Measurements from ENCODE around the gene PNPLA8. TPM values are rescaled to one million over a fixed set of nuclear protein-coding genes. Genes with fewer than 3 reads are reported as not detected.
A peak's percentile ranks its signal among the peaks of the same experiment; 100 is the strongest.
"Not testable (repeated sequence)": the region's sequence is repeated elsewhere in the genome, so short reads cannot be mapped to it uniquely, and the experiment has no call there.

The PNPLA8 gene
- total RNA-seq, 1 donor from 2014 or later, result 4.4 TPM

- Histone ChIP-seq H3K36me3 (peaks cover 0 to 38% of the 10 kb centered on the region in 2 donors), H3K27ac (no peak overlapping the region), H3K27me3 (no peaks in the 10 kb centered on the region), H3K9me3 (no peaks in the 10 kb centered on the region), H3K4me3 (no peak overlapping the region), H3K4me1 (peaks cover 0 to 3% of the 10 kb centered on the region in 2 donors)
- intact Hi-C loops (cut with DNase I), result no loop called here
- TF ChIP-seq, protein P1, sequence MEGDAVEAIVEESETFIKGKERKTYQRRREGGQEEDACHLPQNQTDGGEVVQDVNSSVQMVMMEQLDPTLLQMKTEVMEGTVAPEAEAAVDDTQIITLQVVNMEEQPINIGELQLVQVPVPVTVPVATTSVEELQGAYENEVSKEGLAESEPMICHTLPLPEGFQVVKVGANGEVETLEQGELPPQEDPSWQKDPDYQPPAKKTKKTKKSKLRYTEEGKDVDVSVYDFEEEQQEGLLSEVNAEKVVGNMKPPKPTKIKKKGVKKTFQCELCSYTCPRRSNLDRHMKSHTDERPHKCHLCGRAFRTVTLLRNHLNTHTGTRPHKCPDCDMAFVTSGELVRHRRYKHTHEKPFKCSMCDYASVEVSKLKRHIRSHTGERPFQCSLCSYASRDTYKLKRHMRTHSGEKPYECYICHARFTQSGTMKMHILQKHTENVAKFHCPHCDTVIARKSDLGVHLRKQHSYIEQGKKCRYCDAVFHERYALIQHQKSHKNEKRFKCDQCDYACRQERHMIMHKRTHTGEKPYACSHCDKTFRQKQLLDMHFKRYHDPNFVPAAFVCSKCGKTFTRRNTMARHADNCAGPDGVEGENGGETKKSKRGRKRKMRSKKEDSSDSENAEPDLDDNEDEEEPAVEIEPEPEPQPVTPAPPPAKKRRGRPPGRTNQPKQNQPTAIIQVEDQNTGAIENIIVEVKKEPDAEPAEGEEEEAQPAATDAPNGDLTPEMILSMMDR (IDR thresholded peaks at IDR 0.05), result no peak
- no peak for DNase-seq (ENCODE audit: low spot score in 2 of 2)
These were observed 14.0 kb downstream of the PNPLA8 start for GRCh38 chr7:108511939-108512338.

DNA sequence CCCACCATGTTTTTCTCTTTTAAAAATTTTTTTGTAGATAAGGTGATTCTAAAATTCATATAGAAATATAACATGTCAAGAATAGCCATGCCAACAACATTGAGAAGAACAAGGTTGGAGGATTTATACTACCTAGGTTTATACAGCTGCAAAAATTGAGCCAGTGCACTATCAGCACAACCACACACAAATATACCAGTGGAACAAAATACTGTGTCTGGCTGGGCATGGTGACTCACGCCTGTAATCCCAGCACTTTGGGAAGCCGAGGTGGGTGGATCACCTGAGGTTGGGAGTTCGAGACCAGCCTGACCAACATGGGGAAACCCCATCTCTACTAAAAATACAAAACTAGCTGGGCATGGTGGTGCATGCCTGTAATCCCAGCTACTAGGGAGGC is 21.4 kb downstream of the PNPLA8 start:
- peaks cover 26 to 35% of the 10 kb centered on the region in 2 donors for H3K36me3 ChIP-seq
- H3K27ac ChIP-seq; H3K9me3 ChIP-seq; H3K4me3 ChIP-seq; intact Hi-C loops (cut with DNase I); H3K27me3 ChIP-seq; H3K4me1 ChIP-seq; DNase-seq (ENCODE audit: low spot score in 2 of 2): not testable (repeated sequence)

DNA sequence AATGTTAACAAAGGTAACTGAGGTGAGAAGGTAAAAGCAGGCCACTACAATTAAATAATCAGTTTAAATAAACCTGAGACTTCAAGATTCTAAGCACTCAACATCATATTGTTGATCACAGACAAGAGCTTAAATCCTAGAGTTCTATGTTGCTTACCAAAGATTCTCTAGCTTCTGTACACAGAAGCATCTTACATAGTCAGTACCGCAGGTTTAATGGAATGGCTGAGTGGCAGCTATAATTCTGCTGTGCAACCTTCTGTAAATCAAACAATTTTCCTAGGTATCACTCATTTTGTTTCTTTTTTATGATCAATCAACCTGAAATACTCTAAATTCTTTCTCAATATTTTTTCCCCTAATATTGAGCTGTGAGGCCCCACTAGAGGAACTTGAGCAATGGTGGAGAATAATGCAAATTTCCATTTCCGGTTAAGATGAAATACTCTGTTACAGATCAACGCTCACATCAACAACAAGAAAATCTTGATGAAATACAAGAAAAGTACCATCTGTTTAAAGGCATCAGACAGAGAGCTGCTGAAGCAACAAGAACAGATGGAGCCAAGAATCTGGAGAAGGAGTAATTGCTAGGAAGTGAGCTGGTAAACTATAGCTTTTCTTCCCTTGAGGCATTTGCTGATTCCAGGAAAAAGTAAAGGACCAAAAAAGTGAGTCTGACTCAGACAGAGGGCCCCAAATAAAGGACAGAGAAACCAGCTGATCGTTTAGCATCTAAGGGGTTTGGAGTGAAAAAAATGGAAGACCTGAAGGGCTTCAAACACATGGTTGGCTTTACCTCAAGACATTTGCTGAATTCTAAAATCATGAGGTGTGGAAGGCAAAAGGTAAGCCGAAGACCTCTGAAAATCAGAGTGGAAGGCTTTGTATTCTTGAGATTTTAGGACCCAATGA is 22.6 kb downstream of the PNPLA8 start:
- no peak overlapping the region for H3K27ac ChIP-seq
- no peaks in the 10 kb centered on the region for H3K27me3 ChIP-seq
- H3K36me3 ChIP-seq, result peaks cover 26 to 35% of the 10 kb centered on the region in 2 donors
- DNase-seq (ENCODE audit: low spot score in 2 of 2), result no peak
- no peaks in the 10 kb centered on the region for H3K9me3 ChIP-seq
- TF ChIP-seq, protein P1 (IDR thresholded peaks at IDR 0.05), result no peak
- no peak overlapping the region for H3K4me3 ChIP-seq
- no peaks in the 10 kb centered on the region for H3K4me1 ChIP-seq
- intact Hi-C loops (cut with DNase I), result no loop called here

- TF ChIP-seq, protein P1 (IDR thresholded peaks at IDR 0.05), result no peak
- DNase-seq (ENCODE audit: low spot score in 2 of 2), result no peak
- H3K4me3 ChIP-seq, result no peak overlapping the region
- no peaks in the 10 kb centered on the region for H3K27me3 ChIP-seq
- no peak overlapping the region for H3K27ac ChIP-seq
- H3K4me1 ChIP-seq, result no peaks in the 10 kb centered on the region
- H3K9me3 ChIP-seq, result no peaks in the 10 kb centered on the region
- intact Hi-C loops (cut with DNase I), result loop anchor here (5.0 kb wide), 1 partner anchor 317 kb away; no protein-coding TSS in a partner anchor
- peaks cover 27 to 31% of the 10 kb centered on the region in 2 donors for H3K36me3 ChIP-seq
These were observed 26.4 kb downstream of the PNPLA8 start for GRCh38 chr7:108499566-108499965.

GRCh38 chr7:108498481-108498880 is 27.5 kb downstream of the PNPLA8 start:
- Histone ChIP-seq H3K27ac (no peak overlapping the region), H3K4me1 (no peaks in the 10 kb centered on the region), H3K36me3 (peaks cover 31% of the 10 kb centered on the region in 2 donors), H3K9me3 (no peaks in the 10 kb centered on the region), H3K4me3 (no peak overlapping the region), H3K27me3 (no peaks in the 10 kb centered on the region)
- TF ChIP-seq, protein P1 (IDR thresholded peaks at IDR 0.05), result no peak
- DNase-seq (ENCODE audit: low spot score in 2 of 2), result no peak
- intact Hi-C loops (cut with DNase I), result loop anchor here (5.0 kb wide), 1 partner anchor 316 kb away; no protein-coding TSS in a partner anchor

GRCh38 chr7:108497082-108497725 is 28.7 kb downstream of the PNPLA8 start:
- Histone ChIP-seq H3K9me3 (no peaks in the 10 kb centered on the region), H3K4me3 (no peak overlapping the region), H3K4me1 (no peaks in the 10 kb centered on the region), H3K27ac (no peak overlapping the region), H3K27me3 (no peaks in the 10 kb centered on the region), H3K36me3 (peaks cover 28 to 36% of the 10 kb centered on the region in 2 donors)
- intact Hi-C loops (cut with DNase I), result loop anchor here (5.0 kb wide), 1 partner anchor 315 kb away; no protein-coding TSS in a partner anchor
- no peak for DNase-seq (ENCODE audit: low spot score in 2 of 2)
- TF ChIP-seq, protein P1 (IDR thresholded peaks at IDR 0.05), result peak; percentile 52 to 79 (median 79)

All from ascending aorta (tissue), 2 donors.